Measurements from ENCODE around the gene RPL31. TPM values are rescaled to one million over a fixed set of nuclear protein-coding genes. Genes with fewer than 3 reads are reported as not detected.

The RPL31 gene
- total RNA-seq, 4 donors from 2014 or later, result 715 to 2,331 (median 1,488) TPM

- no peak for ATAC-seq
- Histone ChIP-seq H3K9me3 (no peaks in the 10 kb centered on the region), H3K4me1 (no peaks in the 10 kb centered on the region), H3K36me3 (peaks cover 0 to 93% of the 10 kb centered on the region in 2 donors), H3K4me3 (no peak overlapping the region), H3K27ac (no peak overlapping the region), H3K27me3 (no peaks in the 10 kb centered on the region)
- no peak for TF ChIP-seq POLR2AphosphoS5 (IDR thresholded peaks at IDR 0.05)
- peak in 3 of 4 experiments; percentile 46 to 59 (median 53) for TF ChIP-seq CTCF (IDR thresholded peaks at IDR 0.05)
- 75 to 79% methylated on average over 2 of the region's 2 CpGs for WGBS, 2 donors (ENCODE audit: low coverage in 1 of 2)
Measured at GRCh38 chr2:101036562-101036961, 34.5 kb downstream of the RPL31 start.

GRCh38 chr2:101037161-101037755 is 35.2 kb downstream of the RPL31 start:
- no peaks in the 10 kb centered on the region for H3K27me3 ChIP-seq
- no peak overlapping the region for H3K27ac ChIP-seq
- H3K36me3 ChIP-seq, result peaks cover 0 to 86% of the 10 kb centered on the region in 2 donors

GRCh38 chr2:101038455-101039255 is 36.6 kb downstream of the RPL31 start:
- WGBS, 2 donors (ENCODE audit: low coverage in 1 of 2), result 84% methylated on average over 12 of the region's 21 CpGs; no CpG with 5 or more reads in 1 of the 2 donors
- Histone ChIP-seq H3K4me1 (no peaks in the 10 kb centered on the region), H3K27me3 (no peaks in the 10 kb centered on the region), H3K27ac (no peak overlapping the region), H3K4me3 (no peak overlapping the region), H3K36me3 (peaks cover 0 to 79% of the 10 kb centered on the region in 2 donors), H3K9me3 (no peaks in the 10 kb centered on the region)
- TF ChIP-seq CTCF (IDR thresholded peaks at IDR 0.05), result peak in 3 of 4 experiments; percentile 35 to 54 (median 42)
- no peak for TF ChIP-seq POLR2AphosphoS5 (IDR thresholded peaks at IDR 0.05)
- ATAC-seq, result no peak

More at GRCh38 chr2:101037161-101037755, 35.2 kb downstream of the RPL31 start:
- no peak overlapping the region for H3K4me3 ChIP-seq
- ATAC-seq, result no peak
- H3K4me1 ChIP-seq, result no peaks in the 10 kb centered on the region
- WGBS, 2 donors (ENCODE audit: low coverage in 1 of 2), result 33 to 94% methylated on average over 1 to 9 of the region's 19 CpGs
- H3K9me3 ChIP-seq, result no peaks in the 10 kb centered on the region
- no peak for TF ChIP-seq POLR2A (IDR thresholded peaks at IDR 0.05)
- no peak for TF ChIP-seq POLR2AphosphoS5 (IDR thresholded peaks at IDR 0.05)
- TF ChIP-seq EP300 (IDR thresholded peaks at IDR 0.05), result no peak
- TF ChIP-seq CTCF (IDR thresholded peaks at IDR 0.05), result no peak

GRCh38 chr2:101040072-101040471 is 38.0 kb downstream of the RPL31 start:
- no peak for ATAC-seq
- no peak overlapping the region for H3K27ac ChIP-seq
- no peaks in the 10 kb centered on the region for H3K27me3 ChIP-seq
- WGBS, 2 donors (ENCODE audit: low coverage in 1 of 2), result 100% methylated on average over 3 of the region's 13 CpGs; no CpG with 5 or more reads in 1 of the 2 donors
- no peak for TF ChIP-seq CTCF (IDR thresholded peaks at IDR 0.05)
- TF ChIP-seq POLR2A (IDR thresholded peaks at IDR 0.05), result no peak
- no peaks in the 10 kb centered on the region for H3K4me1 ChIP-seq
- H3K36me3 ChIP-seq, result peaks cover 0 to 67% of the 10 kb centered on the region in 2 donors
- no peak overlapping the region for H3K4me3 ChIP-seq
- no peaks in the 10 kb centered on the region for H3K9me3 ChIP-seq

- 86 to 91% methylated on average over 5 of the region's 6 CpGs for WGBS, 2 donors (ENCODE audit: low coverage in 1 of 2)
Measured at GRCh38 chr2:101040761-101041160, 38.7 kb downstream of the RPL31 start.

More at GRCh38 chr2:101040761-101041160, 38.7 kb downstream of the RPL31 start:
- Histone ChIP-seq H3K27me3 (no peaks in the 10 kb centered on the region), H3K36me3 (peaks cover 0 to 60% of the 10 kb centered on the region in 2 donors), H3K9me3 (no peaks in the 10 kb centered on the region), H3K4me3 (no peak overlapping the region), H3K27ac (no peak overlapping the region), H3K4me1 (no peaks in the 10 kb centered on the region)
- no peak for ATAC-seq
- TF ChIP-seq EP300 (IDR thresholded peaks at IDR 0.05), result no peak
- TF ChIP-seq POLR2A (IDR thresholded peaks at IDR 0.05), result no peak
- peak; percentile 28 for TF ChIP-seq POLR2AphosphoS5 (IDR thresholded peaks at IDR 0.05)

Data from gastroesophageal sphincter (tissue), 4 donors.